ENCODE data around the gene USP46.
A peak's percentile ranks its signal among the peaks of the same experiment; 100 is the strongest.

Gene USP46

DNA sequence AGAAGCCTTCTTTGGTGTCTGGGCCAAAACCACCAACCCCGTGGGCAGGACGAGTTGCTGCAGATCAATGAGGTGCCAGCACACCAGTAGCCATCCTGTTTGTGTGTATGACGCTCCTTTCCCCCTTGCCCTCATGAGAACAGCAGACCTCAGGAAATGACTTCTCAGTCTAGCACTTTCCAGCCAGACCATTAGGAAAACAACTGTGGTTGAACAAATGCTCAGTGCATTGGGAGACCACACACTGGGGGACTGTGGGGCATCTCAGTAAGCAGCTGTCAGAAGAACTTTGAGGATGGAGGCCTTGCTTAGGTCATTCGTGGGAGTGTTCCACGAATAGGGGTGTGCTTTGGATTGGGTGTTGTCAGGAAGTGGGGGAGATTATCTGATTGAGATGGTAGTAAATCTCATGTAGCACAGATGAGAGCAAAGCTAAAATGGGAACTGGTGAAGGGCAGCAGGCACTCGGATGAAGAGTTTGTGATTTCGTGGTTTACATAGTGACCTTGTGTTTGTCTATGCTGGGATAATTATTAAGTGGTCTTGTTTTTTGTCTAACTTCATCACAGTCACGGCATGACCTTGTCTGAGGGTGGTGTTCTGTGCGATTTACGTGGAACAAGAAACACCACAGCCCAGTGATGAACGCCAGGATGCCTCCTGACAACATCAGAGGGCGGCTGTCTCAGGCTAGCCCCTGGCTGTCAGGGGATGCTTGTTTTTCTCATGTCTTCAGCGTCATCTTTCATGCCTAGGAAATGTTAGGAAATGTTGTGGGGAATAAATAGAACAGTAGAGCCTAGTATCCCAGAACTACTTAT, 70.1 kb downstream of the USP46 start:
- TF ChIP-seq, protein P1, sequence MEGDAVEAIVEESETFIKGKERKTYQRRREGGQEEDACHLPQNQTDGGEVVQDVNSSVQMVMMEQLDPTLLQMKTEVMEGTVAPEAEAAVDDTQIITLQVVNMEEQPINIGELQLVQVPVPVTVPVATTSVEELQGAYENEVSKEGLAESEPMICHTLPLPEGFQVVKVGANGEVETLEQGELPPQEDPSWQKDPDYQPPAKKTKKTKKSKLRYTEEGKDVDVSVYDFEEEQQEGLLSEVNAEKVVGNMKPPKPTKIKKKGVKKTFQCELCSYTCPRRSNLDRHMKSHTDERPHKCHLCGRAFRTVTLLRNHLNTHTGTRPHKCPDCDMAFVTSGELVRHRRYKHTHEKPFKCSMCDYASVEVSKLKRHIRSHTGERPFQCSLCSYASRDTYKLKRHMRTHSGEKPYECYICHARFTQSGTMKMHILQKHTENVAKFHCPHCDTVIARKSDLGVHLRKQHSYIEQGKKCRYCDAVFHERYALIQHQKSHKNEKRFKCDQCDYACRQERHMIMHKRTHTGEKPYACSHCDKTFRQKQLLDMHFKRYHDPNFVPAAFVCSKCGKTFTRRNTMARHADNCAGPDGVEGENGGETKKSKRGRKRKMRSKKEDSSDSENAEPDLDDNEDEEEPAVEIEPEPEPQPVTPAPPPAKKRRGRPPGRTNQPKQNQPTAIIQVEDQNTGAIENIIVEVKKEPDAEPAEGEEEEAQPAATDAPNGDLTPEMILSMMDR (IDR thresholded peaks at IDR 0.05; ENCODE audit: low read depth, low read length): no peak
- in situ Hi-C loops (cut with HindIII; ENCODE audit: low sequenced_read_pairs): no loop called here
- no peak overlapping the region for H3K4me3 ChIP-seq (ENCODE audit: low read depth, low read length)
- DNase-seq (ENCODE audit: low read depth, low spot score): peak; percentile 98

DNA sequence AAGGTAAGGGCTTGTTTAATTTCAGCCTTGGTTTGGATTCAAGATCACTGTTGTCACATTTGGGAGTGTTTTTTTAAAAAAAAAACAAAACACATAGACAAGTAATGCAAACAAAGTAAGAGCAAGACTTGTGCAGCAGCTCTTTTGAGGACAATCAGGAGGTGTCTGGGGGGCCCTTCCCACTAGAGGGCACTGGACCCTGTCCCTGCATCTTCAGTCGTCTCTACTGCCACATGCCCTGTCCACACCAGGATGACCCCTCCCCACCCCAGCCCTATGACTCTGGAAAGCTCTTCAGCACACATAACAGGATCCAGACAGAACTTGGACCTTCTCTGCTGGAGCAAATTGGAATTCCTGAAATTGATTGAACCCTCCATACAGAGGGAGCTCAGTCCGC, 71.0 kb downstream of the USP46 start:
- in situ Hi-C loops (cut with HindIII; ENCODE audit: low sequenced_read_pairs): no loop called here
- no peak overlapping the region for H3K4me3 ChIP-seq (ENCODE audit: low read depth, low read length)
- peak; percentile 30 for DNase-seq (ENCODE audit: low read depth, low spot score)
- TF ChIP-seq, protein P1 (IDR thresholded peaks at IDR 0.05; ENCODE audit: low read depth, low read length): peak; percentile 61

DNA sequence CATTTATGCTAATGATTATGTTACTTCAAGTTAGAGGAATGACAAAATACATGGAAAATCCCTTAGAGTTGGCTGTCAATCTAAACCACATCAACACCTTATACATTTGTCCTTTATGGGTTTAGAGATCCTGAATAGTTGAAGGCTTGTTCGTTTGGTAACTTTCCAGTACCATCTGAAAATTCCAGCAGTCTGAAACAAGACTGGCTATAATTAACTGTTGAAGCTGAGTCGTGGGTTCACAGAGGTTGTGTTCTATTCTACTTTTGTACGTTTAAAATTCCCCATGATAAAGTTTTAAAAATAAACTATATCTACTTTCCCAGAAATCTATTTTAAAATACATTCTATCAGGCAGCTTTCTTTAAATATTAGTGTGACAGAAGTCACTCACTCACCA, 73.0 kb downstream of the USP46 start:
- DNase-seq (ENCODE audit: low read depth, low spot score): no peak
- TF ChIP-seq, protein P1 (IDR thresholded peaks at IDR 0.05; ENCODE audit: low read depth, low read length): no peak
- in situ Hi-C loops (cut with HindIII; ENCODE audit: low sequenced_read_pairs): no loop called here
- H3K4me3 ChIP-seq (ENCODE audit: low read depth, low read length): no peak overlapping the region

DNA sequence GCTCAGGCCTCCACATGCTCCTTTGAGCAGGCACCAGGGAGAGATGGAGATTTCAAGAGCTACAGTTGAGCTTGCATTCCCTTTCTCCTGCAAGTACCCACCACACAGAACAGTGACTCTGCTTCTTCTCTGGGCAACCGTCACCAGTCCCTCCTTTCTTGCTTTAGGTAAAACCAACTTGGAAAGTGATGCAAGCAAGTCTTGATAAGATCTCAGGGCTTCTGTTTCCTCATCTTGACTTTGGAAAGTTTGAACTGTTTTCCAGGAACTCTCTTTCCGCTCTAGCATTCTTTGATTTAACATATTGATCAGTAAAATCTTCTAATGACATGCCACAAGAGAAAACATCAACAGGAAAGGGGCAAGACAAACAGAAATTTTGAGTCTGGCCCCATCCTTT, 73.7 kb downstream of the USP46 start:
- TF ChIP-seq, protein P1 (IDR thresholded peaks at IDR 0.05; ENCODE audit: low read depth, low read length): no peak
- no peak overlapping the region for H3K4me3 ChIP-seq (ENCODE audit: low read depth, low read length)
- in situ Hi-C loops (cut with HindIII; ENCODE audit: low sequenced_read_pairs): no loop called here
- no peak for DNase-seq (ENCODE audit: low read depth, low spot score)

DNA sequence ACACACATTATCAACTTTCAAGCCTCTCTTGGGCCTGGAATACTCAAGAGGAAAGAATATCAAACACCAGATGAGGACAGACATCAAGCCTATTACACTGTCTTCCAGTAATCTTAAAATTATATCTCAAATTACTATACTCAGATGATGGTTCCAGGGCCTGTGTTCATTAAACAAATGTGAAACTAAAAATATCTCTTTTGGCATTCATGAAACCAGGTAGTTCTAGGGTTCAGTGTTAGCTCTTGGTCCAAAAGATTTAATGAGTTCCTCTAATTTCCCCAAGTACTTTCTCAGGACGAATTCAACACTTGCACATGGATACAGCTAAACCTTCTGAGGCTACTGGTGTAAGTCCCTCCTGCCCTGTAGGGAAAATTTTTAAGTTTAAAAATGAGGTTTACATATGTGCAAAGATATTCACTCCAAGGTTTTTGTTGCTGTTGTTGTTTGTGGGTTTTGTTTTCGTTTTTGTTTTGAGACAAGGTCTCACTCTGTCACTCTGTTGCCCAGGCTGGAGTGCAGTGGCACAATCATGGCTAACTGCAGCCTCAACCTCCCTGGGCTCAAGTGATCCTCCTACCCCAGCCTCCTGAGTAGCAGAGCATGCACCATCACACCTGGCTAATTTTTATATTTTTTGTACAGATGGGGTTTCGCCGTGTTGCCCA, 79.4 kb downstream of the USP46 start:
- TF ChIP-seq, protein P1 (IDR thresholded peaks at IDR 0.05; ENCODE audit: low read depth, low read length): no peak
- in situ Hi-C loops (cut with HindIII; ENCODE audit: low sequenced_read_pairs): no loop called here
- no peak overlapping the region for H3K4me3 ChIP-seq (ENCODE audit: low read depth, low read length)
- no peak for DNase-seq (ENCODE audit: low read depth, low spot score)

DNA sequence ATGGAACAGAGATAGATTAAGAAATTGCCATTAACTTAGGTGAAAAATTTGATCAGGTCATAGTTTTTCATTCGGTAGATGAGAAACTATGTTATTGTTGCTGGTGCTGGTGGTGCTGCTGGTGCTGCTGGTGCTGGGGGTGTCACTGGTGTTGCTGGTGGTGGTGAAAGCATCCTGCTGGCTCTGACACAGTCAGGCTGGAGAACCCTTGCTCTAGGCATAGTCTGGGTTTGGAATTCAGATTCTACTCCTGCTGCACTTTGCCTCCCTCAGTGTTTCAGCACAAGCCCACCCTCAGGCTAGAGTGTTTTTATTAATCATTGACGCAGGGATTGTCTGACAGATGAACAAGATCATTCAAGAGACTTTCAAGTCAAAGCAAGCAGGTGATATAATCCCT, 80.2 kb downstream of the USP46 start:
- TF ChIP-seq, protein P1 (IDR thresholded peaks at IDR 0.05; ENCODE audit: low read depth, low read length): no peak
- in situ Hi-C loops (cut with HindIII; ENCODE audit: low sequenced_read_pairs): no loop called here
- no peak overlapping the region for H3K4me3 ChIP-seq (ENCODE audit: low read depth, low read length)
- no peak for DNase-seq (ENCODE audit: low read depth, low spot score)
